HepG2 (cell line): ENCODE data around the gene FLVCR1. TPM values are rescaled to one million over a fixed set of nuclear protein-coding genes. Genes with fewer than 3 reads are reported as not detected.

Experiments used
- ATAC-seq: fragments of 200-7000 bp; cut with Tn5 transposase; 3 replicates; pipeline ENCODE4 v1.9.1; 2020; ENCODE audit warnings: mild to moderate bottlenecking, moderate library complexity
- BruUV-seq: library from RNA; stranded (reverse); fragments of 400-500 nt; replicated peaks from 2 replicates; lab custom pipeline; 2021; lab: Mats Ljungman, UMichigan
- CTCF ChIA-PET: fragments of 300-600 bp; formaldehyde crosslinking; extraction: SDS; loops from one replicate; lab custom pipeline; 2021; ENCODE audit warnings: low total read pairs, inconsistent platforms, low intra/inter-chr PET ratio; lab: Yijun Ruan, JAX
- POLR2A ChIA-PET: fragments of 350-600 bp; sonication (Branson Sonifier 250); formaldehyde crosslinking; loops from one replicate; lab custom pipeline; 2020; ENCODE audit warnings: antibody characterized with exemption, inconsistent platforms; lab: Yijun Ruan, JAX
- DNase-seq: peaks from one replicate; pipeline ENCODE4 v3.0.0-alpha.2; 2015; ENCODE audit warnings: low spot score
- FAIRE-seq: peaks from 3 replicates; lab custom pipeline; 2011; peaks lifted over from hg19 to GRCh38; lab: Jason Lieb, UNC
- H2AFZ ChIP-seq: one replicate; pipeline ENCODE4 v1.6.1; 2011; ENCODE audit warnings: low read length, inconsistent platforms
- H3K27ac ChIP-seq: fragments of 300-600 bp; 3 replicates; pipeline ENCODE4 v1.8.0; 2011; ENCODE audit warnings: mixed run types, mild to moderate bottlenecking, mixed read lengths, low read length, inconsistent platforms; ENCODE audit not compliant: insufficient read depth; ENCODE audit errors: extremely low read length
- H3K27me3 ChIP-seq, 2 experiments: fragments of 200-600 bp in 1 of 2; 2 replicates in 1 of 2; 3 replicates in 1 of 2; pipeline versions ENCODE4 v1.6.0 to v1.8.0; 2011; ENCODE audit warnings: low read length in 2 of 2, mild to moderate bottlenecking in 2 of 2, moderate library complexity in 2 of 2, inconsistent platforms in 1 of 2; ENCODE audit not compliant: insufficient read depth in 2 of 2, control insufficient read depth in 1 of 2
- H3K36me3 ChIP-seq, 2 experiments: fragments of 200-600 bp in 1 of 2; replicated peaks in 1 of 2; 2 replicates in 1 of 2; 3 replicates in 1 of 2; pipeline versions ENCODE4 v1.5.1 to v1.8.0; 2011; ENCODE audit warnings: low read length in 2 of 2, inconsistent platforms in 1 of 2; ENCODE audit not compliant: insufficient read depth in 2 of 2, control insufficient read depth in 1 of 2
- H3K4me1 ChIP-seq: 2 replicates; pipeline ENCODE4 v1.5.1; 2012; ENCODE audit warnings: low read length, inconsistent platforms; ENCODE audit not compliant: insufficient read depth
- H3K4me2 ChIP-seq: 2 replicates; pipeline ENCODE4 v1.6.0; 2011; ENCODE audit warnings: low read depth, low read length, inconsistent platforms
- H3K4me3 ChIP-seq, 3 experiments: fragments of 200-600 bp in 1 of 3; sonication (generic), shearing (Covaris generic) in 1 of 3; replicated peaks in 1 of 3; 2 replicates each; pipeline ENCODE4 v1.5.1; 2011 to 2016; ENCODE audit warnings: low read length in 3 of 3, inconsistent platforms in 2 of 3, low read depth in 2 of 3, mild to moderate bottlenecking in 2 of 3, control low read depth in 1 of 3, mixed read lengths in 1 of 3; ENCODE audit not compliant: insufficient read depth in 1 of 3
- H3K79me2 ChIP-seq: one replicate; pipeline ENCODE4 v1.6.1; 2011; ENCODE audit warnings: low read length, inconsistent platforms; ENCODE audit not compliant: insufficient read depth
- H3K9ac ChIP-seq: 2 replicates; pipeline ENCODE4 v1.6.0; 2011; ENCODE audit warnings: mild to moderate bottlenecking, low read depth, low read length, inconsistent platforms; ENCODE audit not compliant: insufficient read depth
- H3K9me3 ChIP-seq: 2 replicates; pipeline ENCODE4 v1.5.1; 2012; ENCODE audit warnings: mild to moderate bottlenecking, low read length
- H4K20me1 ChIP-seq: 2 replicates; pipeline ENCODE4 v1.6.0; 2011; ENCODE audit warnings: inconsistent platforms, mild to moderate bottlenecking, low read length, moderate library complexity; ENCODE audit not compliant: insufficient read depth
- FLYWCH1 ChIP-seq: sonication (generic); formaldehyde crosslinking; IDR thresholded peaks from 2 replicates; pipeline ENCODE4 v1.8.1; 2023; ENCODE audit warnings: mild to moderate bottlenecking, missing genetic modification reagents
- GPN1 ChIP-seq: sonication (generic); formaldehyde crosslinking; IDR thresholded peaks from 2 replicates; pipeline ENCODE4 v1.5.1; 2020; ENCODE audit warnings: missing genetic modification reagents, borderline replicate concordance
- HCFC1 ChIP-seq: fragments of 150-350 bp; IDR thresholded peaks from 2 replicates; pipeline ENCODE4 v1.6.1; 2014; ENCODE audit warnings: low read depth, low read length
- MAFF ChIP-seq: IDR thresholded peaks from 2 replicates; pipeline ENCODE4 v1.6.1; 2011; ENCODE audit warnings: low read depth, low read length, improper control_type of control experiment
- RAD51 ChIP-seq: fragments of 450-650 bp; IDR thresholded peaks from 2 replicates; pipeline ENCODE4 v1.6.1; 2016; ENCODE audit warnings: borderline replicate concordance
- RBM22 ChIP-seq: fragments of 200-400 bp; formaldehyde crosslinking; optimal IDR thresholded peaks from 2 replicates; pipeline ENCODE3; 2017; ENCODE audit warnings: mild to moderate bottlenecking, low read length, moderate library complexity
- RFX5 ChIP-seq: IDR thresholded peaks from 2 replicates; pipeline ENCODE4 v1.6.1; 2011; ENCODE audit warnings: low read depth, low read length, improper control_type of control experiment
- RXRB ChIP-seq: IDR thresholded peaks from 2 replicates; pipeline ENCODE4 v1.6.1; 2016; ENCODE audit warnings: borderline replicate concordance, missing genetic modification reagents, missing compliant biosample characterization
- TOE1 ChIP-seq: sonication (generic); formaldehyde crosslinking; IDR thresholded peaks from 2 replicates; pipeline ENCODE4 v1.4.0; 2020; ENCODE audit warnings: mild to moderate bottlenecking, missing genetic modification reagents
- ZNF367 ChIP-seq: sonication (generic); formaldehyde crosslinking; IDR thresholded peaks from 2 replicates; pipeline ENCODE4 v1.4.0; 2020; ENCODE audit warnings: missing genetic modification reagents, borderline replicate concordance
- ZNF720 ChIP-seq: sonication (generic); formaldehyde crosslinking; IDR thresholded peaks from 2 replicates; pipeline ENCODE4 v1.4.0; 2020; ENCODE audit warnings: missing genetic modification reagents
- WGBS: methylation state at CpG from one replicate; pipeline ENCODE4 v1.1.6; 2017; ENCODE audit warnings: low lambda C conversion rate; 5-methylcytosine and 5-hydroxymethylcytosine counted together
- in situ Hi-C: cut with HindIII; loops from 2 replicates; pipeline ENCODE4 v1.10.0; 2017; ENCODE audit warnings: low pct_unique_long_range_greater_than_20kb; ENCODE audit not compliant: extremely low pct_ligation_motif_present
- intact Hi-C: fragments of 100-400 bp; cut with micrococcal nuclease; formaldehyde crosslinking; loops from one replicate; pipeline ENCODE4 v1.10.0; 2022; ENCODE audit not compliant: unreplicated experiment
- polyA plus RNA-seq, 8 experiments: library from polyadenylated mRNA; depleted of rRNA in 3 of 8; stranded (reverse) in 7 of 8; unstranded in 1 of 8; fragments of >200 nt; fragmentation: Illumina TruSeq in 4 of 8; extraction: Trizol in 4 of 8; gene quantifications; 2 replicates each; pipeline versions ENCODE4 v1.2.1 to v1.2.3, GENCODE V29; 2011 to 2016; ENCODE audit warnings: low read depth in 4 of 8, missing spikeins in 1 of 8, mixed read lengths in 1 of 8; ENCODE audit not compliant: insufficient read depth in 1 of 8
- total RNA-seq, 5 experiments: library from RNA; depleted of rRNA; stranded (reverse); fragments of >200 nt; fragmentation: Illumina TruSeq; extraction: Trizol; gene quantifications; 2 replicates each; pipeline ENCODE4 v1.2.3, GENCODE V29; 2016; ENCODE audit warnings: low read depth in 1 of 5
- TF ChIP-seq, protein P1 (sequence below): sonication (generic); formaldehyde crosslinking; IDR thresholded peaks from one replicate; pipeline ENCODE4 v1.5.1; 2020; ENCODE audit warnings: mild to moderate bottlenecking, missing genetic modification reagents; ENCODE audit errors: not compliant biosample characterization
- TF ChIP-seq, protein P2 (sequence below): sonication (generic); formaldehyde crosslinking; IDR thresholded peaks from 2 replicates; pipeline ENCODE4 v1.5.0; 2020; ENCODE audit warnings: mild to moderate bottlenecking, missing genetic modification reagents

Gene FLVCR1
- total and polyA plus RNA-seq, 2 of the 13 experiments (the other 11 are each of a cell fraction or from before 2014, with no cell fraction given), result 14.8 to 39.8 TPM

DNA sequence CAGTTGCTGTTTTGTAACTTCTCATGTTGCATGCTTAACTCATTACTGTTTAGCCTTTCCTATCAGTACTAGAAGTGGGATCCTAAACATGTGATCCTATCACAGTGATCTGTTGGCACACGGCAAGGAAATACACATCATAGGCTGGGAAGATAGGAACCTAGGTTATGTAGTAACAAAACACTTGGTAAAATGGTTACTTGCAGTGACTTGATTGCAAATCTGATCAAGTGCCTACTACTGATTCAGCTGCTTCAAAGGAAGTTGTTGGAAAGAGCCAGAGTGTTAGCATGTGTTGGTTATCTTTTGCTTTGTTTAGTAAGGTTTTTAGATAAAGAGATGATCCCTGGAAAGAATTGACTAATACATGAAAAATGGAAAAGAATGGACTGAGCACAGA is 83.4 kb downstream of the FLVCR1 start:
- Histone ChIP-seq H3K9me3 (no peaks in the 10 kb centered on the region), H3K4me1 (peaks cover 28% of the 10 kb centered on the region), H3K4me3 (no peak overlapping the region), H4K20me1 (no peaks in the 10 kb centered on the region), H3K9ac (no peak overlapping the region), H2AFZ (no peak overlapping the region), H3K79me2 (no peaks in the 10 kb centered on the region), H3K4me2 (no peak overlapping the region), H3K27me3 (no peaks in the 10 kb centered on the region), H3K27ac (no peak overlapping the region), H3K36me3 (no peaks in the 10 kb centered on the region)
- ATAC-seq, result no peak
- no peak for FAIRE-seq
- DNase-seq, result no peak
- WGBS, result 94% methylated on average over 1 of the region's 1 CpG
- BruUV-seq, result no TSS peak
- in situ Hi-C loops, result no loop called here
- intact Hi-C loops, result no loop called here
- CTCF ChIA-PET, result no interaction called here
- POLR2A ChIA-PET, result no interaction called here
- TF ChIP-seq RAD51, result no peak
- TF ChIP-seq RFX5, result no peak
- no peak for TF ChIP-seq FLYWCH1 (CRISPR knock-in tag)
- no peak for TF ChIP-seq RBM22
- TF ChIP-seq RXRB (CRISPR knock-in tag), result no peak
- TF ChIP-seq, protein P1, sequence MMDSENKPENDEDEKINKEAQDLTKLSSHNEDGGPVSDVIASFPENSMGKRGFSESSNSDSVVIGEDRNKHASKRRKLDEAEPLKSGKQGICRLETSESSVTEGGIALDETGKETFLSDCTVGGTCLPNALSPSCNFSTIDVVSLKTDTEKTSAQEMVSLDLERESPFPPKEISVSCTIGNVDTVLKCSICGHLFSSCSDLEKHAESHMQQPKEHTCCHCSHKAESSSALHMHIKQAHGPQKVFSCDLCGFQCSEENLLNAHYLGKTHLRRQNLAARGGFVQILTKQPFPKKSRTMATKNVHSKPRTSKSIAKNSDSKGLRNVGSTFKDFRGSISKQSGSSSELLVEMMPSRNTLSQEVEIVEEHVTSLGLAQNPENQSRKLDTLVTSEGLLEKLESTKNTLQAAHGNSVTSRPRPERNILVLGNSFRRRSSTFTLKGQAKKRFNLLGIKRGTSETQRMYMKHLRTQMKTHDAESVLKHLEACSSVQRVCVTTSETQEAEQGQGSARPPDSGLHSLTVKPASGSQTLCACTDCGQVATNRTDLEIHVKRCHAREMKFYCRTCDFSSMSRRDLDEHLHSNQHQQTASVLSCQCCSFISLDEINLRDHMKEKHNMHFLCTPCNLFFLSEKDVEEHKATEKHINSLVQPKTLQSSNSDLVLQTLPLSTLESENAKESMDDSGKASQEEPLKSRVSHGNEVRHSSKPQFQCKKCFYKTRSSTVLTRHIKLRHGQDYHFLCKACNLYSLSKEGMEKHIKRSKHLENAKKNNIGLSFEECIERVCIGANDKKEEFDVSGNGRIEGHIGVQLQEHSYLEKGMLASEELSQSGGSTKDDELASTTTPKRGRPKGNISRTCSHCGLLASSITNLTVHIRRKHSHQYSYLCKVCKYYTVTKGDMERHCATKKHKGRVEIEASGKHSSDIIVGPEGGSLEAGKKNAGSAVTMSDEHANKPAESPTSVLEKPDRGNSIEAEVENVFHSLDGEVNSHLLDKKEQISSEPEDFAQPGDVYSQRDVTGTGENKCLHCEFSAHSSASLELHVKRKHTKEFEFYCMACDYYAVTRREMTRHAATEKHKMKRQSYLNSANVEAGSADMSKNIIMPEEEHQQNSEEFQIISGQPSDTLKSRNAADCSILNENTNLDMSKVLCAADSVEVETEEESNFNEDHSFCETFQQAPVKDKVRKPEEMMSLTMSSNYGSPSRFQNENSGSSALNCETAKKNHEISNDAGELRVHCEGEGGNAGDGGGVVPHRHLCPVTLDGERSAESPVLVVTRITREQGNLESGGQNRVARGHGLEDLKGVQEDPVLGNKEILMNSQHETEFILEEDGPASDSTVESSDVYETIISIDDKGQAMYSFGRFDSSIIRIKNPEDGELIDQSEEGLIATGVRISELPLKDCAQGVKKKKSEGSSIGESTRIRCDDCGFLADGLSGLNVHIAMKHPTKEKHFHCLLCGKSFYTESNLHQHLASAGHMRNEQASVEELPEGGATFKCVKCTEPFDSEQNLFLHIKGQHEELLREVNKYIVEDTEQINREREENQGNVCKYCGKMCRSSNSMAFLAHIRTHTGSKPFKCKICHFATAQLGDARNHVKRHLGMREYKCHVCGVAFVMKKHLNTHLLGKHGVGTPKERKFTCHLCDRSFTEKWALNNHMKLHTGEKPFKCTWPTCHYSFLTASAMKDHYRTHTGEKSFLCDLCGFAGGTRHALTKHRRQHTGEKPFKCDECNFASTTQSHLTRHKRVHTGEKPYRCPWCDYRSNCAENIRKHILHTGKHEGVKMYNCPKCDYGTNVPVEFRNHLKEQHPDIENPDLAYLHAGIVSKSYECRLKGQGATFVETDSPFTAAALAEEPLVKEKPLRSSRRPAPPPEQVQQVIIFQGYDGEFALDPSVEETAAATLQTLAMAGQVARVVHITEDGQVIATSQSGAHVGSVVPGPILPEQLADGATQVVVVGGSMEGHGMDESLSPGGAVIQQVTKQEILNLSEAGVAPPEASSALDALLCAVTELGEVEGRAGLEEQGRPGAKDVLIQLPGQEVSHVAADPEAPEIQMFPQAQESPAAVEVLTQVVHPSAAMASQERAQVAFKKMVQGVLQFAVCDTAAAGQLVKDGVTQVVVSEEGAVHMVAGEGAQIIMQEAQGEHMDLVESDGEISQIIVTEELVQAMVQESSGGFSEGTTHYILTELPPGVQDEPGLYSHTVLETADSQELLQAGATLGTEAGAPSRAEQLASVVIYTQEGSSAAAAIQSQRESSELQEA (CRISPR knock-in tag), result no peak
- no peak for TF ChIP-seq ZNF367
- TF ChIP-seq ZNF720 (CRISPR knock-in tag), result no peak
- TF ChIP-seq GPN1, result no peak
- no peak for TF ChIP-seq TOE1 (CRISPR knock-in tag)
- TF ChIP-seq HCFC1, result no peak
- TF ChIP-seq, protein P2, sequence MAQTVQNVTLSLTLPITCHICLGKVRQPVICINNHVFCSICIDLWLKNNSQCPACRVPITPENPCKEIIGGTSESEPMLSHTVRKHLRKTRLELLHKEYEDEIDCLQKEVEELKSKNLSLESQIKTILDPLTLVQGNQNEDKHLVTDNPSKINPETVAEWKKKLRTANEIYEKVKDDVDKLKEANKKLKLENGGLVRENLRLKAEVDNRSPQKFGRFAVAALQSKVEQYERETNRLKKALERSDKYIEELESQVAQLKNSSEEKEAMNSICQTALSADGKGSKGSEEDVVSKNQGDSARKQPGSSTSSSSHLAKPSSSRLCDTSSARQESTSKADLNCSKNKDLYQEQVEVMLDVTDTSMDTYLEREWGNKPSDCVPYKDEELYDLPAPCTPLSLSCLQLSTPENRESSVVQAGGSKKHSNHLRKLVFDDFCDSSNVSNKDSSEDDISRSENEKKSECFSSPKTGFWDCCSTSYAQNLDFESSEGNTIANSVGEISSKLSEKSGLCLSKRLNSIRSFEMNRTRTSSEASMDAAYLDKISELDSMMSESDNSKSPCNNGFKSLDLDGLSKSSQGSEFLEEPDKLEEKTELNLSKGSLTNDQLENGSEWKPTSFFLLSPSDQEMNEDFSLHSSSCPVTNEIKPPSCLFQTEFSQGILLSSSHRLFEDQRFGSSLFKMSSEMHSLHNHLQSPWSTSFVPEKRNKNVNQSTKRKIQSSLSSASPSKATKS (CRISPR knock-in tag), result no peak
- TF ChIP-seq MAFF, result no peak
